DMS53 (cell line): ENCODE measurements around the gene MARVELD2.
"Not testable (repeated sequence)": the region's sequence is repeated elsewhere in the genome, so short reads cannot be mapped to it uniquely, and the experiment has no call there.

Experiments
- DNase-seq: peaks from one replicate; lab custom pipeline; 2025; lab: John Stamatoyannopoulos, UW

Gene MARVELD2

GRCh38 chr5:69414885-69415583 is at the start of gene MARVELD2:
Gene MARVELD2, plus strand, starts transcription at chr5:69415116. Its CDS starts 4,270 bp downstream, at chr5:69419386.
- peak; percentile 99 for DNase-seq

- DNase-seq, result no peak
Measured at GRCh38 chr5:69367697-69368279, 47.1 kb upstream of the MARVELD2 start.

- DNase-seq, result peak; percentile 57
Measured at GRCh38 chr5:69368458-69369339, 46.2 kb upstream of the MARVELD2 start.

- DNase-seq, result peak; percentile 96
Measured at GRCh38 chr5:69369340-69370121, 45.4 kb upstream of the MARVELD2 start, which contains the start of the genes AK6, RAD17 and TAF9. Gene AK6, minus strand, starts transcription at chr5:69369520. Its CDS starts 30 bp downstream, at chr5:69369490. Gene RAD17, plus strand, starts transcription at chr5:69369818. Its CDS starts 2,391 bp downstream, at chr5:69372209. Gene TAF9, minus strand, starts transcription at chr5:69369520. Its CDS starts 3,783 bp downstream, at chr5:69365737.

- peak; percentile 23 for DNase-seq
Measured at GRCh38 chr5:69370335-69370734, 44.6 kb upstream of the MARVELD2 start.

GRCh38 chr5:69372394-69372793 is 42.5 kb upstream of the MARVELD2 start:
- no peak for DNase-seq

GRCh38 chr5:69374911-69375446 is 39.9 kb upstream of the MARVELD2 start:
- no peak for DNase-seq

GRCh38 chr5:69378376-69378775 is 36.5 kb upstream of the MARVELD2 start:
- no peak for DNase-seq

- DNase-seq, result no peak
Measured at GRCh38 chr5:69404659-69405330, 10.1 kb upstream of the MARVELD2 start.

GRCh38 chr5:69415584-69415958 is 655 bp downstream of the MARVELD2 start:
- peak; percentile 69 for DNase-seq

- peak; percentile 41 for DNase-seq
Measured at GRCh38 chr5:69416180-69416579, 1.3 kb downstream of the MARVELD2 start.

GRCh38 chr5:69416699-69417098 is 1.8 kb downstream of the MARVELD2 start:
- DNase-seq, result peak; percentile 37

GRCh38 chr5:69418554-69418953 is 3.6 kb downstream of the MARVELD2 start:
- DNase-seq, result no peak

GRCh38 chr5:69431424-69432303 is 16.7 kb downstream of the MARVELD2 start:
- DNase-seq, result no peak

- DNase-seq, result no peak
Measured at GRCh38 chr5:69432412-69433206, 17.7 kb downstream of the MARVELD2 start.

- not testable (repeated sequence) for DNase-seq
Measured at GRCh38 chr5:69435276-69435884, 20.5 kb downstream of the MARVELD2 start.

GRCh38 chr5:69444127-69444754 is 29.3 kb downstream of the MARVELD2 start:
- peak; percentile 61 for DNase-seq

- no peak for DNase-seq
Measured at GRCh38 chr5:69449511-69449910, 34.6 kb downstream of the MARVELD2 start.
